DMS 273 treated with DMSO at 0.1 percent for 48 hours (cell line): ENCODE data around the gene SEMA5A.

Experiments
- DNase-seq: peaks from one replicate; lab custom pipeline; 2025; lab: John Stamatoyannopoulos, UW

SEMA5A gene

DNA sequence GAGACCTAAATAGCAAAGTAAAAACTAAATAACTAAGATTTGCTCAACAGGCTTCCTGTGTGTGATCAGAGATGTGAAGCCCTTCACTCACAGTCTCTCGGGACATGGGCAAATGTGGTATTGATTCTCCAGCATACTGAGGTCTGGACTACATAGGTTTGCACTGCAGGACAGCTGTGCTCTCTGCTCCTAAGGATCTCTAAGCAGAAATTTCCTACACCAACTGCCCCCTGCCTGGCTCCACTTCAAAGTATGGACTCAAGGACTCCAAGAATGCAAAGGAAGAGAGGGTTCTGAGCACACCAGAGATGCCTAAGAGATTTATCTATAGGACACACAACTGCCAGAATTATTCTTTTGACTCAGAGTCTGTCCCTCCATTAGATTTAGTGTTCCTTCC, 487.2 kb downstream of the SEMA5A start:
- no peak for DNase-seq

DNA sequence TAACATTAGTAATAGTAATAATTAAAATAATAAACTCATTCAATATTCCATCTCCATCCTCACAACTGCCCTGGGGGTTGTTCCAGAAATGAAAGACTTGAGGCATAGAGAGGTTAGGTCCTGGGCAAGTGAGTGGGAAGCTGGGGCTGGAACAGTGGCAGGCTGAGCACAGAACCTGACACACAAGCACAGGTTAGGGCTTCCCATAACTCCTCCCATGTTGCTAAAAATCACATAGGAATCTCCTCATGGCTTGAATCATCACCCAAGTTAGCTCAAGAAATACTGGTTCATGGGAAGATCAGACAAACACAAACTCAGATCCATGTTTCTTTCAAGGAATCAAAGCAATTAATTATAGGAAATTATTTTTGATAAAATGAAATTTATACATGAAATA, 487.7 kb downstream of the SEMA5A start:
- no peak for DNase-seq

DNA sequence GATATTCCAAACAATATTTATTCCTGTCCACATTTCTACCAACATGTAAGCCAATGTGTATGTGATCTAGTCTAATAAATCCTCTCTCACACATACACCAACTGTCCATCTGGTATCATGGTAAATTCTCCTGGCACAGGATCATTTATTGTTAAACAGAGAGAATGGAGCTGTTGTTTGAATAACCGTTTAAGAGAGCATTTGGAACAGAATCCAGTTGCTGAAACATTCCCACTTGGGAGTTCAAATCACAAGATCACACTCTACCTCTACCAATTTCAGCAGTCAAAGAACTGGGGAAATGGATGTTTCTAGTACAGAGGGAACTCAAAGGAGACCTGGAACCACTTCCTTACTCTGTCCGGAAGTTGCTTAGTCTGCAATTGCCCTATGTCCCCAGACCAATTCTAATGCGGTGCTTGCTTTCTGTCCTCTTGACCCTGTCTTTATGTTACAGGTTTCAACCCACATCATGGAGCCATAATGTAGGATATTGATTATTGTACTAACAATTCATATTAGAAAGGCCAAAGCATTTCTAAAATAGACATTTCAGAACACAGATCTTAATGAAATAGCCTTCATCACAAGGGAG, 488.4 kb downstream of the SEMA5A start:
- DNase-seq = no peak

- DNase-seq = no peak
Observed at GRCh38 chr5:9056046-9056445, 489.8 kb downstream of the SEMA5A start.

- no peak for DNase-seq
Observed at GRCh38 chr5:9054821-9055589, 490.9 kb downstream of the SEMA5A start.

DNA sequence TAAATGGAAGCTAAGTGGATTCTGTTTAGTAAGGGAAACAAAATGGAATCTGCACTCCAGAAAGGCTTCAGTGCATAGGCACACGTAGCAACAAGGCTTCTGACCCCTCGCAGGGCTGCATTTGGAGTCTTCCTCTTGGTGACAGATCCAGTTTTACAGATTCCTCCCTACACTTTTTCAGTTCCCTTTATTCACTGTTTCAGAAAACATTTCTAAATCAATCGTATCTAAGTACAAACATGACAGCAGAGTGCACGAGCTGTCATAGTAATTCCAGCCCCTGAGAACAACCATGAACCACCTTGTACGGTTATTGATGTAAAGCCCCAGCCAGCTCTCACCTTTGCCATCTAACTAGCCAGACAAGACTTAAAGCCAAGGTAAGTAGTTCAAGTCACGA, 491.6 kb downstream of the SEMA5A start:
- no peak for DNase-seq

DNA sequence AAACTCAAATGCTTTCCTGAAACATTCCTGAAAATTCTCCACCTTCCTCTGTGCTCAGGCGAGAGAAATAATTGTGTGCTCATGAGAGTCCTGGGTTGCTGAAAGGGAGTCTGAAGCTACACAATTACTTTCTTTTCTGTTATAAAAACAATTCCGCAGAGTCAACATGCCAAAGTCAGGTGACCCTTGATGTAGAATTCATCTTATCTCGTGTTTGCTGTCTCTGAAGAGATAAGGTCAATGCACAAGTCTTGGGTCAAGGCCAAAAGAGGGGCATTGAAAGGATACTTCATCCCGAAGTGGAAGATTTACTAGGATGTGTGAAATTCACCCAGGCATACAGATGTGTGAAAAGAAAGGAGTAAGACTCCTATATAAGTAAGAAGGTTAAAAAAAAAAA, 493.5 kb downstream of the SEMA5A start:
- no peak for DNase-seq

DNA sequence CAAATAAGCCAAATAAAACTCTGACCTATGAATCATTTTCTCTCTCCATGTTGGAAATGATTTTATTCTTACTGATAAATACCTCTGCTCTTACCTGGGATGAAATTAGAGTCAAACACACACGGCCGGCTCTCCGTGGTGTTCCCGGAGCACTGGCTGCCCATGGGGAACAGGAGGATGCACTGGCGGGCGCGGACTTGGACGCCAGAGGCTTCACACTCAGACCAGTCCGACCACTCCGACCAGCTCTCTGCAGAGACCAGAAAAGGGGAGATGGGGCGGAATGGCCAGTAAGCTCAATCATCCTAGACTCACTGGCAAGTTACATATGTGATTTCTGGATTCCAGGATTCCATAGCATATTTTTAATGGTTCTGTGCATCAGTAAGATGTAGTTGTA, 494.1 kb downstream of the SEMA5A start:
- DNase-seq = no peak

DNA sequence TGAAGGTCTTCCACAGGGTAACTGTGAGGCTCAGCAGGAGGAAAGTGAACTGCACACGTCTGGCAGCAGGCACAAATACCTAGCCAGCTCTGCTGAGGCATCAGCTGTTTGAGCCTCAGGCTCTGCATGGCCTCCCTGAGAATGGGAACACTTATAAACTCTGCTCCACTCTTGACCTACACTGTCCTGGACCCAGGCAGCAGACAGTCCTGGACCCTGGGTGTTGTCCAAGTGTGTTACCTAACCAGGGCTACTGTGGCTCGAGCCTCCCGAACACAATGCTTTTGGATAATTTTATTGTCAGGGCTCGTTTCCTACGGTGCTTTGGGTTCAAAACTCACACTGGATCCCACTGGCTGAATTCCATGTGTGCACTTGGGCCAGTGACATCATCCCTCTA, 497.9 kb downstream of the SEMA5A start:
- no peak for DNase-seq

- no peak for DNase-seq
Observed at GRCh38 chr5:9046756-9047481, 499.0 kb downstream of the SEMA5A start.

DNA sequence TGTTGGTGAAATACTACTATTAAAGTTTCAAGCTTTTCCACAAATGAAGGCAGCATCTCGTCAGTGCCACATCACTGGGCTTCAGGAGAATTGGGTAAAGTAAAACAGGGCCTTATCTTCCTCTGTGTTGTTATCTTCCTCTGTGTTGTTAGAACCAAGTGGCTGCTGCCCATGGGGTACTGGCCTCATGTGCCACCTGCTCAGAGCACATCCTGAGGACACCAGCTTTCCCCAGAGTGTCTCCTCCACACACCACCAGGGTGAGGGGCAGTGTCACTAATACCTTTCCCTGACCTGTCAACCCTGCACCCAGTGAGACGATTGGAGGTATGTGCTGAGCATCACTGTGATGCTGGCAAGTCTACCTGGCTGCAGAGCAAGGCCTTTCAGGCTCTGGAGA, 499.9 kb downstream of the SEMA5A start:
- DNase-seq = no peak

- DNase-seq = no peak
Observed at GRCh38 chr5:9042241-9042640, 503.6 kb downstream of the SEMA5A start.

- no peak for DNase-seq
Observed at GRCh38 chr5:9040475-9040874, 505.4 kb downstream of the SEMA5A start.

DNA sequence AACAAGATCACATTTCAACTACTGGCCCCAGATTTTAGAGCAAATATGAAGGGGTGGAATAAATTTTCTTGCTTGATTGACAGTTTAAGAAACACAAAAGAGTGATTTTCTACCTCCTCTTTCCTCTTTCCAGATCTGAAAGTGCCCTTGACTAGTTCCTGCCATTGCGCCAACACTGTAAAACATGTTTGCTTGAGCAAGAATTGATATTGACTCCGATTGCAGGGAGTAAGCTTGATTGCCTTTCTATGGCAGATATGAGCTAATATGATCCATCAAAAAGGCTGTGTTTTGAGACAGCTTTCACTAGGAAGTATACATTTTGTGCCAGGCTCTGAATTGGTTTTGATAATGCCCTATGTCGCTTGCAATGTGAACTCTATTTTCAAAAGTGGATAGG, 508.8 kb downstream of the SEMA5A start:
- DNase-seq = no peak

DNA sequence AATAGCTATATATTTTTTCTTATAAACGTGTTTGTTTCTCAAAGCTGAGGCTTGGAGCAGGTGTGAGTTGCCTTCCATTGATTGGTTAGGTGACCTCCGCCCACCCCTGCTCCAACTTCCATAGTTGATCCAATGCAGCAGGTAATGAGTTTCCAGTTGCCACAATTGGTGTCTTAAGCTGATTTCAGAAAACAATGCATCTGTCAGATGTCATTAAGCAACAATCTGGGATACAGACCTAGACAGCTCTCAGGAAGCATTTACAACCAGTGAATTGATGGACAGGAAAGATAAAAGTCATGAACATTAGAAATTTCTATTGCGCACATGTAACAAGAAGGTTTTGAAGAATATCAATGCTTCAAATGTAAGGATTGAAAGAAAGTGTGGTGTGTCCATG, 510.5 kb downstream of the SEMA5A start:
- no peak for DNase-seq

DNA sequence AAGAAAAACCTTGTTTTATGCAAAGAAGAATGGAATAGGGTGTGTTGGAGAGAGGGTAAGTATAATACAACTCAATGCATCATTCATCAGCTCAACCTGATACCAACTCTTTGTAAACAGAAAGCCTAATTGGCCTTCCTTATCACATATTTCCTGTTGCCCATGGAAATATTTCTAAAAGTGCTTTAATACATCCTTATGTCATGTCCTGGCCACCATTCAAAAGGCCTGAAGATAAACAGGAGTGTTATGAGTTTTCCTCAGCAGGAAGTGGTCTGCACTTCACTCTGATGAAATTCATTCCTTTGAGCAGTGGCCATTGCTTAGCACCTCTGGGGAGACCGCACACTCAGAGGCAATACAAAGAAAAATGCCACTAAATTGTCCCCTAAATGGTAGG, 511.2 kb downstream of the SEMA5A start:
- no peak for DNase-seq

DNA sequence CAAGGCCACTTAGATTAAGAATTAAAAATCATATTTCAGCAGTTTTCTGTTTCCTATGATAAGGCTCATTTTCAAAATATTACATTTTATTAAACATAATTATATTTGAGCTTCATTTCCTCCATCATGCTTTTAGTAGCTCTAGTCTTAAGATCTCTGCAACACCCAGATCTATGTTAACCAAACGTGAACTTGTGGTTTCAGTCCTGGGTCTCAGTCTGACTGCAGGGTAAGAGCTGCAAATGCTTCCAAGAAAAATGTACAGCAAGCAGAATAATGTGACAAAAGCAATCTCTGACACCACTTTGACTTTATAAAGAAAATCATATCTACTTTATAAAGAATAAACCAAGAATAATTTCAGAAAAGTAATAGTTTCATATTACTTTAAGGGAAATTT, 512.4 kb downstream of the SEMA5A start:
- no peak for DNase-seq

DNA sequence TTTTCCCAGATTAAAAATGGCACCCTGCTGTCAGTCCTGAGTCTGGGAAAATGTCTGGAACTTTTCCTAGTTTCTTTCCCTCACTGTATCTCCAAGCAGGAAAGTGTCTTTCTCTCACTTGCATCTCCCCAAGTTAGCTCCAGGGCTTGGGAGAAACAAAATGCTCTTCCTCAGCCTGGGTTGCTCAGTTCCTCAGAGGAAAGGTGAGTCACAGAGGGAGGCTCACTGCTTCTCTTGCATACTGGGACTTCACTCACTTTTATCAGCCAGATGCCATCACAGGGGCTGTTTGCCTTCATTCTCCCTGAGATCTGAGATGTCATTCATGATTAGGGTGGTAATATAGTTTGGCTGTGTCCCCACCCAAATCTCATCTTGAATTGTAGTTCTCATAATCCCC, 519.9 kb downstream of the SEMA5A start:
- DNase-seq = no peak

DNA sequence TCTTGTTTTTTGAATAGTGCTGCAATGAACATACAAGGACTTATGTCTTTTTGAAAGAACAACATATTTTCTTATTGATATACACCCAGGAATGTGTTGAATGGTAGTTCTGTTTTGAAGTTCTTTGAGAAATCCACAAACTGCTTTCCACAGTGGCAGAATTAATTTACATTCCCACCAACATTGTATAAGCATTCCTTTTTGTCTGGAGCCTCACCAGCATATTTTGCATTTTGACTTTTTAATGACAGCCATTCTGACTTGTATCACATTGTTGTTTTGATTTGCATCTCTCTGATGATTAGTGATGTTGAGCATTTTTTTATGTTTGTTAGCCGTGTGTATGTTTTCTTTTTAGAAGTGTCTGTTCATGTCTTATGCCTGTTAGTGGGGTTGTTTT, 524.9 kb downstream of the SEMA5A start:
- DNase-seq = no peak

GRCh38 chr5:9015937-9016270, 530.0 kb downstream of the SEMA5A start:
- DNase-seq = no peak

GRCh38 chr5:9015260-9015936, 530.5 kb downstream of the SEMA5A start:
- DNase-seq = no peak

- DNase-seq = no peak
Observed at GRCh38 chr5:9013147-9013546, 532.7 kb downstream of the SEMA5A start.
